Activated naive CD8-positive, alpha-beta T cell treated with anti-CD3 and anti-CD28 coated beads, Interleukin-2, amount 50 U/mL, for 24 hours (primary cell): Measurements from ENCODE around the gene ELOVL4.

ENCODE experiments used
- ATAC-seq: fragments of 150-1000 bp; cut with Tn5 transposase; one replicate; pipeline ENCODE4 v1.10.0; 2021
- DNase-seq: peaks from one replicate; pipeline ENCODE4 v3.0.0; 2021
- H3K27ac Mint-ChIP-seq: one replicate; pipeline ENCODE4 v1.8.0; 2021; ENCODE audit warnings: mild to moderate bottlenecking, mixed read lengths
- H3K27me3 Mint-ChIP-seq: one replicate; pipeline ENCODE4 v1.8.0; 2021; ENCODE audit warnings: mixed read lengths
- H3K36me3 Mint-ChIP-seq: one replicate; pipeline ENCODE4 v1.8.0; 2021; ENCODE audit warnings: low read depth, mixed read lengths
- H3K4me1 Mint-ChIP-seq: one replicate; pipeline ENCODE4 v1.8.0; 2021; ENCODE audit warnings: mixed read lengths
- H3K4me3 Mint-ChIP-seq: one replicate; pipeline ENCODE4 v1.8.0; 2021; ENCODE audit warnings: mild to moderate bottlenecking, moderate library complexity, mixed read lengths
- H3K9me3 Mint-ChIP-seq: one replicate; pipeline ENCODE4 v1.8.0; 2021; ENCODE audit warnings: mixed read lengths

Gene ELOVL4

DNA sequence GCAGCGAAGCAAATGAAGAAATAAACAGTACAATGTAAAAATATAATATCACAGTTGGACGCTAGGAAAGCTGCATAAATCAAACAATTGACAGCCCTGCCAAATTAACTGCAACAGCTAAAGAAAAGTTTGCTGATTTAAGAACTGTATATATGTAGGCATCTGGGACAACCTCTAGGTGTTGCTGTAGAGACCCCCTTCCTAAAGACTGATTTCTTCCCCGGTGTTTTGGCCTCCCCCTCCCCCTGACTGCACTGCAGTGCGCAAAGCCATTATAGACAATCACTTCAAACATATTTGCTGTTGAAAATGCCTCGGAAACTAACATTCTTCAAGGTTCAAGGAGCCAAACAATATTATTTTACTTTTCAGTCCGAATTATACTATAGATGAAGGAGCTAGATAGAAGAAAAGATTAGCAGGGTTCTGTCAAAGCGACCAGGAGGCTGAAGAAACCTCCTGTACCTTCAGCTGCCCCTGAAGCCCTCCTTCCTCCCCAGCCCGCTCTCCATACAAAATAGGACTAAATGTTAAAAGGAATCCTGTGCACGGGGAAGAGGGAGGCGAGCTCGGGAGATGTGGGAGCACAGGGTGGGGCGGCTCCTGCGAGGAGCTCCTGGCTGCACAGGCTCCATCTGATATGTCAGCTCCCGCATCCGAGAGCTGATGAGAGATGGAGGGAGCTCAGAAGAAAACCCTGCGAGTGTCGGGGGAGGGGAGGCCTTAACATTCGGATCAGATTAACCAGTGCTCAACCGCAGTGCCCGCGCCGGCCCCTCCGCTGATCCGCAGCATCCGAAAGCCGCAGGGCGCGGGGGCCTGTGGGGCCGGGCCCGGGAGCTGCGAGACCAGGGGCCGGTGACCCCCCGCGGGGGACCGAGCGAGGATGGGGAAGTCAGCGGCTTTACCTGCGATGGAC lies 822 bp downstream of the ELOVL4 start:
- peak overlapping the region; percentile 84 for H3K4me3 Mint-ChIP-seq

DNA sequence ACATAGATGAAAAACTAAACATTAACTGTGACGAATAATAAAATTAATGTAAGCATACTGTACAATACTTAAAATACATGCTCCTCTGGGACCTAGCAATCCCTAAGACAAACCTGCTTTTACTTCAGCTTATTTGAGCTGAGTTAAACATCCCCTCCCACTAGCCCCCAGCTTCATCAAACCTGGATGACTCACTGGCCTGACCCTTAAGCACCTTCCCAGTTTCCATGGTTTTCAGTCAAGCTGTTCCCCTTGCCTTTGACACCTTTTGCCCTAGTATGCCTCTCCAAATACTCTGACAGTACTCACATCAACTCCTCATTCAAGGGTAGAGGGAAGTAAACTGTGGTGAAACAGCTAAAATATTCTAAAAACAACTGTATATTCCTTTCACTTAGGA lies 4.2 kb downstream of the ELOVL4 start:
- Mint-ChIP-seq H3K27ac (no peak overlapping the region), H3K4me1 (peaks cover 9% of the 10 kb centered on the region), H3K27me3 (peaks cover 41% of the 10 kb centered on the region), H3K9me3 (no peaks in the 10 kb centered on the region), H3K4me3 (no peak overlapping the region), H3K36me3 (no peaks in the 10 kb centered on the region)
- DNase-seq (no peak), ATAC-seq (no peak)

More for the DNA sequence above, 822 bp downstream of the ELOVL4 start:
- no peaks in the 10 kb centered on the region for H3K36me3 Mint-ChIP-seq
- peaks cover 47% of the 10 kb centered on the region for H3K27me3 Mint-ChIP-seq
- DNase-seq (peak; percentile 20), ATAC-seq (peak; percentile 30)
- H3K4me1 Mint-ChIP-seq: peaks cover 9% of the 10 kb centered on the region
- peak overlapping the region; percentile 29 for H3K27ac Mint-ChIP-seq
- no peaks in the 10 kb centered on the region for H3K9me3 Mint-ChIP-seq

DNA sequence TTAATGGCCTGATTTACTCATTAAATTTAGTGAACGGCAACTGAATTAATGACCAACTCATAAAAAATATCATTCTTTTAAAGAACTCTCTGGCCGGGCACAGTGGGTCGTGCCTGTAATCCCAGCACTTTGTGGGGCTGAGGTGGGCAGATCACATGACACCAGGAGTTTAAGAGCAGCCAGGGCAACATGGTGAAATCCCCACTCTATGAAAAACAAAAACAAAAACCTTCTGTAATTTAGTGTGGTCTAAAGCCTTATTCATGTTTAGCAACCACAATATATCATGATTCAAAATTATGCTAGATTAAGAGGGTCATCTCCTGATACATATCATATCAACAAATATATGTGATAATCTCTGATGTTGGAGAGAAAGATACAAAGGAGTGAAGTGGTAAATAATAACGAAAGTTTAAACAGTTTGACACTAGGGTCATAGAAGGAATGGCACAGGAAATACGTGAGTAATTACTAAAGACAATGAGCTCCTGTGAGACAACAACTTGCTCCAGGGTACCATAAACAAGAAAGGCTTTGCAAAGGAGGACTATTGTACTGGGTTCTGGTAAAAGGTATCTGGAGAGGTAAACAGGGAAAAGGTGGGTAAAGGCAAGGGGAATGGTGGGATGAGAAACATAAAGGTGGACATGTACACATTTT lies 5.7 kb downstream of the ELOVL4 start:
- Mint-ChIP-seq H3K27ac (no peak overlapping the region), H3K4me1 (peaks cover 7% of the 10 kb centered on the region), H3K27me3 (peaks cover 35% of the 10 kb centered on the region), H3K4me3 (no peak overlapping the region), H3K9me3 (no peaks in the 10 kb centered on the region), H3K36me3 (no peaks in the 10 kb centered on the region)
- ATAC-seq (no peak), DNase-seq (no peak)

DNA sequence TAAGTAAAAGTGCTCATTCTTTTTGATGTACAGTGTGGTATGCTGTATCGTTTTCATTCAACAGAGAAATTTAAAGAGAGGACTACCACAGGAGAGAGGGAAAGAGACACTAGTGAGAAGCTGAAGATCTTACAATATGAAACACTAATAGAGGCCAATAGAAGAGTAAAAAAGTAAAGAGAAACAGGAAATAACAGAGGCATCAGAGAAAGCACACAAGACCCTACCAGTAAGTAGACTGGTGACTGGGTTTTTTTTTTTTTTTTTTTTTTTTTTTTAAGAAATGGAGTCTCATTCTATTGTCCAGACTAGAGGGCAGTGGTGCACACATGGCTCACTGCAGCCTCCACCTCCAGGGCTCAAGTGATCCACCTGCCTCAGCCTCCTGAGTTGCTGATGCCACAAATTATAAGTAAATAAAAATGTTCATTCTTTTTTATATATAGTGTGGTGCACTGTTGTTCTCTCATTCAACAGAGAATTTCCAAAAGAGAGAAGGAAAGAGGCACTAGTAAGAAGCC lies 18.8 kb downstream of the ELOVL4 start:
- Mint-ChIP-seq H3K9me3 (no peaks in the 10 kb centered on the region), H3K36me3 (no peaks in the 10 kb centered on the region), H3K27ac (no peak overlapping the region), H3K4me1 (peaks cover 9% of the 10 kb centered on the region), H3K4me3 (no peak overlapping the region), H3K27me3 (peaks cover 3% of the 10 kb centered on the region)
- no peak for ATAC-seq
- DNase-seq: no peak

DNA sequence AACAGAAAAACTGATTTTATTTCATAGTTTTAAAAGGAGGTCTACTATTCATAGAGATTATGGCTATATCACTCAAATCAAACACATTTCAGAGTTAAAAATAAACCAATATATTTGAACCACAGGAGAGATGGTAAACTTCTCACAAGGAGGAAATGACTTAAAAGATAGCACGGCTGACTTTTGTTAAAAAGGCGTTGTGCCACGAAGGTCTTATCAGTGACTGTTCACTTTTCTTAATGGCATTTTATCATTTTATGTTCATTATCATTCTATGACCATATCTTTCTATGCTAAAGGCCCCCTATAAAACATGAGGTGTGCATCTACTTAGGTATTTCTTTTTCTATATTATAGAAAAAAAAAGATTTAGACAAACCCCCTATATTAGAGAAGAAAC lies 19.6 kb downstream of the ELOVL4 start:
- H3K36me3 Mint-ChIP-seq: no peaks in the 10 kb centered on the region
- no peak overlapping the region for H3K27ac Mint-ChIP-seq
- no peaks in the 10 kb centered on the region for H3K27me3 Mint-ChIP-seq
- ATAC-seq (no peak), DNase-seq (no peak)
- no peaks in the 10 kb centered on the region for H3K9me3 Mint-ChIP-seq
- peaks cover 9% of the 10 kb centered on the region for H3K4me1 Mint-ChIP-seq
- H3K4me3 Mint-ChIP-seq: no peak overlapping the region

DNA sequence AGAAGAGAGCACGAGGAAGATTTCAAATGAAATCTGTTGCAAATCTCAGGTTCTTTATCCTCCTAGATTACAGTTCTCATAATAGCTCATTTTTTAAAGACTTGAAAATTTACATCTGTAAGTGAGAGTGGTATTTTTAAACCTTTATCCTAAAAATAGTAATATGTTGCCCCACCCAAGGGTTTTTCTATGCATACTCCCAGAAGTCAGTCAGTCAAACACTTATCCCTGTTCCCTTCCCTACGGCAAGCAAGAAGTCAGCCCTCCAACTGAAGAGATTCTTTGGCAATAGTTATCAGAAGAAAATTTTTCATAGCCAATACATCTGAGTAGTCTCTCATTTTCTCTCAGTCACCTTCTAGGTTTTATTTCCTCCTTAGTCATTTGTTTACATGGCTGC lies 24.1 kb downstream of the ELOVL4 start:
- no peaks in the 10 kb centered on the region for H3K9me3 Mint-ChIP-seq
- DNase-seq (no peak), ATAC-seq (no peak)
- peaks cover 3% of the 10 kb centered on the region for H3K36me3 Mint-ChIP-seq
- no peak overlapping the region for H3K27ac Mint-ChIP-seq
- peaks cover 7% of the 10 kb centered on the region for H3K4me1 Mint-ChIP-seq
- H3K4me3 Mint-ChIP-seq: no peak overlapping the region
- H3K27me3 Mint-ChIP-seq: no peaks in the 10 kb centered on the region

DNA sequence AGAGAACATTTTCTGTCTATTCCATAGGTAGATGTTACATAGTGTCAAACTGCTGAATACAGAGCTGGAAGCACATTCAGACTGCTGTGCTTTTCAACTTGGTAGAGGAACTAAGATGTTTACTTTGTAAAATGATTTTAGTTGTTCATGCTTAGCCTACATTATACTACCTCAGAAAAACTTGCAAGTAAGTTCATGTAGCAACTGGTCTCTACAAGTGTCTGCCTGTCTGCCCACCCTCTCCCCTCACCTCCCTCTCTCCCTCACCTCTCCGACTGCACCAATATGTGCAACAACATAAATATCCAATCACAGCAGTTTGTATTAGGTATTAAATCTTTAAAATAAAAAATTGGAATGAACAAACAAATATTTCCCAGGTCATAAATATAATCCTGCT lies 25.3 kb downstream of the ELOVL4 start:
- Mint-ChIP-seq H3K9me3 (no peaks in the 10 kb centered on the region), H3K27me3 (no peaks in the 10 kb centered on the region), H3K27ac (no peak overlapping the region), H3K4me1 (no peaks in the 10 kb centered on the region), H3K36me3 (peaks cover 3% of the 10 kb centered on the region), H3K4me3 (no peak overlapping the region)
- DNase-seq: no peak
- no peak for ATAC-seq

DNA sequence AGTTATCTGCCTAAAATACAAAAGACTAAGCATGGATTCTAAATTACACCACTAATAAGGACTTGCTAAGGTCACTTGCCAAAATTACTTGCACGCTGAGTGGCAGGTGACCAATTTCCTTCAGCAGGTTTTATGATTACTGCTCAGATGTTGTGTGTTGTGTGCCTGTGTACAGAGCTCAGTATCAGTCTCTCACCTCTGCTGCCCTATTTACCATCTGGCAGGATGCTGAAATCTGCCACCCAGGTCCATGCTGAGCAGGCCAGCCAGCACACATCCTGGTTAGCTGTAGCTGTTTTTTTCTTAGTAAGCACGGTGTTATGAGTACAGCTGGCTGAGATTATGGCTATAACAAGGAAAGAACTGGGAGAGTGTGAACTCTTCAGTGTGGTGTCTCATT lies 34.0 kb downstream of the ELOVL4 start:
- Mint-ChIP-seq H3K36me3 (no peaks in the 10 kb centered on the region), H3K27me3 (peaks cover 5% of the 10 kb centered on the region), H3K27ac (no peak overlapping the region), H3K9me3 (no peaks in the 10 kb centered on the region), H3K4me1 (peaks cover 5% of the 10 kb centered on the region), H3K4me3 (no peak overlapping the region)
- ATAC-seq (no peak), DNase-seq (no peak)

DNA sequence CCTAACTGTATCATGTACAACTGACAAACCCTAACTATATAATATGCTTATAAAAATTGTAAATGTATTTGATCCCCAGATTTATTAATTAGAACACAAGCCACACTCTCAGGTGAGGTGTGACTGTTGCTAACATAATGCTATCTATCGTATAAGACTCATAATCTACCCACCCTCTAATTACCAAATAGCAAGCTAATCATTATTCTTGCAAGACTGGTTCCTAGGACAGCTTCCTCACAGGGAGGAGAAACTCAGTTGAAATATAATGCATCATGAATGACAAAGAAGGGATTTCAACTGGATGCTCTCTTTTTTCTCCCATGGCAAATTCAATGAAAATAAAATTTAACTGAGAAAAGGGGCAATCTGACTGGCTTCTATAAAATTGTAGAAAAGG lies 35.4 kb downstream of the ELOVL4 start:
- H3K9me3 Mint-ChIP-seq: no peaks in the 10 kb centered on the region
- ATAC-seq (no peak), DNase-seq (no peak)
- peaks cover 5% of the 10 kb centered on the region for H3K4me1 Mint-ChIP-seq
- no peaks in the 10 kb centered on the region for H3K36me3 Mint-ChIP-seq
- H3K27ac Mint-ChIP-seq: no peak overlapping the region
- no peak overlapping the region for H3K4me3 Mint-ChIP-seq
- H3K27me3 Mint-ChIP-seq: peaks cover 5% of the 10 kb centered on the region

DNA sequence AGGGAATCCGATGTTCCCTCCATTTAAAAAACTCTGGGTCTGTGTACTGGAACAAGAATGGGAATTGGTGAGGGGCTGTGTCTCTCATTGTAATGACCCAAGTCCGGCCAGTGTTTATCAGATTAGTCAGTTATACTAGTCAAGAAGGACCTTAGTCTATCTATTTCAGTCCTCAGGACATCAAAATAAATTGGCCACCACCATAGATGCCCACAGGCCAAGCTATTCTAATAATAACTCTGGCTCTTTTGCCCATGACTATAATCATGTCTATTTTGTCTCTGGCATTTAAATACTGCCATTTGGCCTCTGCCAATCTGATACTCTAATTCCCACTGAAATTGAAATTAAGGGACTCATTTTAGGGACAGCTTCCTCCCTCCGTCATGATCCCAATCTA lies 37.8 kb downstream of the ELOVL4 start:
- H3K4me3 Mint-ChIP-seq: no peak overlapping the region
- no peaks in the 10 kb centered on the region for H3K9me3 Mint-ChIP-seq
- peaks cover 5% of the 10 kb centered on the region for H3K4me1 Mint-ChIP-seq
- H3K27me3 Mint-ChIP-seq: peaks cover 9% of the 10 kb centered on the region
- H3K36me3 Mint-ChIP-seq: no peaks in the 10 kb centered on the region
- ATAC-seq: no peak
- no peak for DNase-seq
- H3K27ac Mint-ChIP-seq: no peak overlapping the region

DNA sequence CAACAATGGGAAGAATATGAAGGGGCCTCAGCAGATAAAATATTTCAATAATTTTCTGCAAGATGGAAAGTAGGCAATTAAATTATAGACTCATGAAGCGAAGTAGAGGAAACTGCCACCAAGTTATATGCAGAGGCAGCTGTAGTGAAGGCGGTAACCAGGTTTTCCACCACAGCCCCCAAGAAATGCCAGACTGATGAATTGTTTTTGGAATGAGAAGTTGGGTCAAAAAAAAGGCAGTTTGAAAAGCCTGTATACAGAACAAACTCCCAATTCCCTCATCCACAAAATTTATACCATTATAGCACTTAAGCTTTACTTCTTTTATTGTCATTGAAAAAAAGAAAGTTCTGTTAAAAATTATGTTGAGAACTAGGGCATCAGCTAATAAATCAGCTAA lies 45.3 kb downstream of the ELOVL4 start:
- Mint-ChIP-seq H3K27me3 (peaks cover 9% of the 10 kb centered on the region), H3K4me3 (no peak overlapping the region), H3K36me3 (no peaks in the 10 kb centered on the region), H3K27ac (no peak overlapping the region), H3K4me1 (no peaks in the 10 kb centered on the region), H3K9me3 (no peaks in the 10 kb centered on the region)
- DNase-seq: no peak
- no peak for ATAC-seq

DNA sequence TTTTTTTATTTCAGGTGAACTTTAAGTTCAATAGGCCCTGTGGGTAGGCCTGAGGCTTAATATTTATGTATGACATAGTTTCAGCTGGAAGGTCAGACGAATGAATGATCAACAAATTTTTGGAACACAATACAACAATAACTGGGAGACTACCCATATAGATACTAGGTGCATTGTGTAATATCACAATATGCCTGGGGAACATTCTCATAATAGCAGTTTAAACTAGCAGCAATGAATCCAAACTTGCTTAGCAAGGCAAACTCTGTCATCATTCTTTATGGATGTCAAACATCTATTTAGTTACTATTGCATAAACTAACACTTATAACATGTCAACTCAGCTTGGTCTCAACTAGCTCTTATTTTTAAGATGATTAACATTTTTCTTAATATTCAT lies 49.3 kb downstream of the ELOVL4 start:
- Mint-ChIP-seq H3K27me3 (peaks cover 14% of the 10 kb centered on the region), H3K9me3 (peaks cover 4% of the 10 kb centered on the region), H3K4me1 (no peaks in the 10 kb centered on the region), H3K27ac (no peak overlapping the region), H3K36me3 (no peaks in the 10 kb centered on the region), H3K4me3 (no peak overlapping the region)
- ATAC-seq (no peak), DNase-seq (no peak)

DNA sequence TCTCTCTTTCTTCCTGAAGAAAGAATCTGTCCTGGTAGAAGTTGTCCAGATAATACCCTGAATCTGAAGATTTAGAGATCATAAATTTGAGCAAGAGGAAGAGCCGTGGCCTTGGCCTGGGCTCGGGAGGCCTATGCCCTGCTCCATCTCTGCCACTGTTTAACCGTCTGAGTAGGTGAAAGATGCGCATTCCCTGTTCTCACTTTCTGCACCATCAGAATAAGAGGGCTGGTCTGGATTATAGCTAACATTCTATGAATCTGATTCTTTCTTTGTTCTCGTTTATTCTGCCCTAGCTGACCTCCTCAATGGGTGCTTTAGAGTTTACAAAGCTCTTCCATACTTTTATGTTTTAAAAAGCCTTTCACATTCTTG lies 51.3 kb downstream of the ELOVL4 start:
- Mint-ChIP-seq H3K27me3 (peaks cover 9% of the 10 kb centered on the region), H3K4me3 (no peak overlapping the region), H3K36me3 (no peaks in the 10 kb centered on the region), H3K27ac (no peak overlapping the region), H3K4me1 (no peaks in the 10 kb centered on the region), H3K9me3 (peaks cover 7% of the 10 kb centered on the region)
- no peak for DNase-seq
- no peak for ATAC-seq

DNA sequence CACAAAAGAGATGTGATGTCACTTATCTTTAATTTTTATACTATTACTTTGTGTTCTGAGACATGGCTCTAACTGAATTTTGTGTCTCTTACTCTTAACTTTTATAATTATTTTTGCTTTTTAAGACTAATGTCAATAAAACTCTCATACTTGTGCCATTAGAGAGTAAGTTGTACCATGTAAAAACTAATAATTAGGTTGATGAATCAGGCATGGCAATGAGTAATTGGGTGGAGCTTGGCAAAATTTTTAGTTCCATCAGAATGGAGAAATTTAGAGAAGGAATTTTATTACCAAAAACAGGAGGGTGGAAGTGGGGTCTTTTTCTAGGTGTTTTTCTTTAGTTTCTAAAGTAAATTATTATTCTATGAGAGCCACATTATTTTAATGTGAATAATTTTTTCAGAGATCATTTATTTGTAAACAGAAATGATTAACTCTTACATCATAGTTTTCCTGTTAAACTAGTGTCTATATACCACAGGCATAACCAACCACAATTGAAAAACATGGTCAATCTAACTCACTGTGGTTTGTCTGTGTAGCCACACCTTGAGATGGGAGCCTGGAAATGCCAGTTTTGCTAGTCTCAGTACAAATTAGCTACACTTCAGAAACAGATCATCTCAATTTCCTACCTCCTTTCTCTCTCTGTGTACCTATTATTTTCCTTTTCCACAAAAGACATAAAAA lies 51.8 kb downstream of the ELOVL4 start:
- ATAC-seq (no peak), DNase-seq (no peak)
- Mint-ChIP-seq H3K27me3 (peaks cover 9% of the 10 kb centered on the region), H3K4me3 (no peak overlapping the region), H3K4me1 (no peaks in the 10 kb centered on the region), H3K36me3 (no peaks in the 10 kb centered on the region), H3K9me3 (peaks cover 11% of the 10 kb centered on the region), H3K27ac (no peak overlapping the region)

DNA sequence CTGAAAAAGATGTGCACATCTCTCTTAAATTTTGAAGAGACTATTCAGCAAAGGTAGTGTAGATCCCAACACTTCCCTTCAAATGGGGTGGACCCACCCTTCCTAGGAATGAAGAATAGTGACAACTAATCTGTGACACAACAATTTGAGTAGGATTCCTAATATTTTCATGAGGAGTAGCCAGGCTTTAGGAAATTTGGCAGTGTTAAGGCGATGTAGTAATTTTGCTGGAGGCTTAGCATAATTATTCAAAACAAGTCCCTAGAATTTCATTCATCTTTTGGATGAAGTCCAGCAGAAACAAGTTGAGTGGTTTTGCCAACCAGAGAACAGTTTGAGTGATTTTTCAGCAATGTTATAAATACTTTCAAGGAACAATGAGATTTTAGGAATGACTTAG lies 52.4 kb downstream of the ELOVL4 start:
- no peak overlapping the region for H3K27ac Mint-ChIP-seq
- ATAC-seq (no peak), DNase-seq (no peak)
- H3K27me3 Mint-ChIP-seq: peaks cover 14% of the 10 kb centered on the region
- H3K4me3 Mint-ChIP-seq: no peak overlapping the region
- no peaks in the 10 kb centered on the region for H3K4me1 Mint-ChIP-seq
- H3K9me3 Mint-ChIP-seq: peaks cover 15% of the 10 kb centered on the region
- no peaks in the 10 kb centered on the region for H3K36me3 Mint-ChIP-seq
